Erythroblast (primary cell): ENCODE results near the gene BIRC3.

ENCODE experiments used
- GATA1 ChIP-seq: IDR thresholded peaks from 2 replicates; pipeline ENCODE4 v1.6.1; 2011; ENCODE audit warnings: low read depth, mild to moderate bottlenecking, control low read depth, low read length, moderate library complexity
- POLR2A ChIP-seq: IDR thresholded peaks from 2 replicates; pipeline ENCODE4 v1.6.1; 2011; ENCODE audit warnings: mild to moderate bottlenecking, low read length

DNA sequence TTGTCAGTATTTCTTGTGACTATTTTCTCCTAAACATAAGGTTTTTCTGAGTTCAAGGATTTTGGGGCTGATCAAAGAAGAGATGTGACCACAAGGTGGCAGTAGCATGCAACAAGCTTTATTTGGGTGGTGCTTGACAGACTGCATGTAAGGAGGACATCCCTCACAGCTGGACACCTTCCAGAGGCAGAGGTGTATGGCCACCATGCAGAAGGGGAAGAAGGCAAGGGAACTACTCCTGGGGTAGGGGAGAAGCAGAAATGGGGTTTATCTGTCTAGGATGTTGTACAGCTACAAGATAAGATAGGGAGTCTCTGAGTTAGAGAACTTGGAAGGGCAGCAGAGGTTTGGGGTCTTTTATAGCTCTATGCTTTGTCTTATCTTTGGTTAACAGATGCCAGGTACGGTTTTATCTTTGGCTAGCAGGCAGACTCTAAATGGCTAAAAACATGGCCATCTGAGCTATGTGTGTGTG lies 24.6 kb downstream of the BIRC3 start:
- TF ChIP-seq POLR2A: no peak
- TF ChIP-seq GATA1: no peak
